Activated CD8-positive, alpha-beta T cell treated with anti-CD3 and anti-CD28 coated beads for 36 hours (primary cell): Measurements from ENCODE around the gene GPR162. TPM values are rescaled to one million over a fixed set of nuclear protein-coding genes. Genes with fewer than 3 reads are reported as not detected.

Source experiments
- ATAC-seq: fragments of 200-7000 bp; cut with Tn5 transposase; one replicate; pipeline ENCODE4 v1.10.0; 2021; ENCODE audit warnings: mild to moderate bottlenecking, moderate library complexity
- CTCF ChIA-PET: fragments of 350-600 bp; sonication (Branson Sonifier 250); formaldehyde crosslinking; loops from one replicate; lab custom pipeline; 2021; ENCODE audit warnings: antibody characterized with exemption; lab: Charles Lee
- POLR2A ChIA-PET: fragments of 350-600 bp; sonication (Branson Sonifier 250); formaldehyde crosslinking; loops from one replicate; lab custom pipeline; 2021; ENCODE audit warnings: antibody characterized with exemption; lab: Charles Lee
- DNase-seq: peaks from one replicate; pipeline ENCODE4 v3.0.0-alpha.2; 2020
- H3K27ac Mint-ChIP-seq: one replicate; pipeline ENCODE4 v1.8.0; 2021; ENCODE audit warnings: mild to moderate bottlenecking, mixed read lengths
- H3K27me3 Mint-ChIP-seq: one replicate; pipeline ENCODE4 v1.8.0; 2021; ENCODE audit warnings: mixed read lengths
- H3K36me3 Mint-ChIP-seq: one replicate; pipeline ENCODE4 v1.8.0; 2021; ENCODE audit warnings: low read depth, mixed read lengths
- H3K4me1 Mint-ChIP-seq: one replicate; pipeline ENCODE4 v1.8.0; 2021; ENCODE audit warnings: low read depth, mixed read lengths
- H3K4me3 Mint-ChIP-seq: one replicate; pipeline ENCODE4 v1.8.0; 2021; ENCODE audit warnings: mild to moderate bottlenecking, moderate library complexity, mixed read lengths
- H3K9me3 Mint-ChIP-seq: one replicate; pipeline ENCODE4 v1.8.0; 2021; ENCODE audit warnings: mixed read lengths
- intact Hi-C: fragments of 100-400 bp; cut with micrococcal nuclease; formaldehyde crosslinking; loops from one replicate; pipeline ENCODE4 v1.10.0; 2022
- total RNA-seq, 2 experiments: library from RNA; stranded (reverse); gene quantifications; one replicate each; pipeline ENCODE4 v1.2.3, GENCODE V29; 2021
- TF ChIP-seq, protein P1 (sequence below): fragments of 200-600 bp; IDR thresholded peaks from one replicate; pipeline ENCODE4 v1.8.0; 2022; ENCODE audit warnings: antibody characterized with exemption, mild to moderate bottlenecking

GPR162 gene
- total RNA-seq, 2 experiments from 2014 or later = 2.0 to 2.1 TPM

DNA sequence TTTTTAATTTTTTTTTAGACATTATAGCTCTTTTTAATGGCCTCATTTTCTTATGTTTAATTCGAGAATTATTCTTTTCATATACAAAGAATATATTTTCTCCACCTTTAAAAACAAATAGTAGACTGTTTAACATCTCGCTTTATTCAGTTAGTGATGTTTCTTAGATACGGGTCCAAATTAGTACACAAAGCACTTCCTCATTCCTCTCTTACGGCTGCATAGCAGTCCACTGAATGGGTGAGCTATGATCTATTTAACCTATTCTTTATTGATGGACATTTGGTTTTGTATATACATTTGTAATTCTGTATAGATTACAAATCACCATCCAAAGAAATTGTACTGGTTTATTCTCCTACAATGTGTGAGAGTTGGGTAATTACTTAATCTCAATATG lies 8.3 kb upstream of the GPR162 start:
- CTCF ChIA-PET = interaction anchor here (0.8 to 4.6 kb wide), 8 partner anchors 9 to 60 kb away, joined by 3 to 24 read pairs (median 5); partner anchors contain the start of gene MLF2
- no peak for DNase-seq
- H3K9me3 Mint-ChIP-seq = no peaks in the 10 kb centered on the region
- TF ChIP-seq, protein P1, sequence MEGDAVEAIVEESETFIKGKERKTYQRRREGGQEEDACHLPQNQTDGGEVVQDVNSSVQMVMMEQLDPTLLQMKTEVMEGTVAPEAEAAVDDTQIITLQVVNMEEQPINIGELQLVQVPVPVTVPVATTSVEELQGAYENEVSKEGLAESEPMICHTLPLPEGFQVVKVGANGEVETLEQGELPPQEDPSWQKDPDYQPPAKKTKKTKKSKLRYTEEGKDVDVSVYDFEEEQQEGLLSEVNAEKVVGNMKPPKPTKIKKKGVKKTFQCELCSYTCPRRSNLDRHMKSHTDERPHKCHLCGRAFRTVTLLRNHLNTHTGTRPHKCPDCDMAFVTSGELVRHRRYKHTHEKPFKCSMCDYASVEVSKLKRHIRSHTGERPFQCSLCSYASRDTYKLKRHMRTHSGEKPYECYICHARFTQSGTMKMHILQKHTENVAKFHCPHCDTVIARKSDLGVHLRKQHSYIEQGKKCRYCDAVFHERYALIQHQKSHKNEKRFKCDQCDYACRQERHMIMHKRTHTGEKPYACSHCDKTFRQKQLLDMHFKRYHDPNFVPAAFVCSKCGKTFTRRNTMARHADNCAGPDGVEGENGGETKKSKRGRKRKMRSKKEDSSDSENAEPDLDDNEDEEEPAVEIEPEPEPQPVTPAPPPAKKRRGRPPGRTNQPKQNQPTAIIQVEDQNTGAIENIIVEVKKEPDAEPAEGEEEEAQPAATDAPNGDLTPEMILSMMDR = no peak
- H3K27ac Mint-ChIP-seq = no peak overlapping the region
- H3K4me3 Mint-ChIP-seq = no peak overlapping the region
- peaks cover 7% of the 10 kb centered on the region for H3K4me1 Mint-ChIP-seq
- H3K36me3 Mint-ChIP-seq = no peaks in the 10 kb centered on the region
- H3K27me3 Mint-ChIP-seq = peaks cover 2% of the 10 kb centered on the region
- no peak for ATAC-seq
- intact Hi-C loops = no loop called here
- POLR2A ChIA-PET = interaction anchor here (0.7 kb wide), 1 partner anchor 27 kb away, joined by 3 read pairs; no protein-coding TSS in a partner anchor

GRCh38 chr12:6816598-6816997 lies 5.0 kb upstream of the GPR162 start:
- Mint-ChIP-seq H3K27ac (no peak overlapping the region), H3K4me3 (no peak overlapping the region), H3K4me1 (peaks cover 7% of the 10 kb centered on the region), H3K9me3 (no peaks in the 10 kb centered on the region), H3K27me3 (peaks cover 6% of the 10 kb centered on the region), H3K36me3 (no peaks in the 10 kb centered on the region)
- ChIA-PET CTCF (interaction anchor here (1.2 to 4.6 kb wide), 4 partner anchors 9 to 63 kb away, joined by 3 to 24 read pairs (median 4); partner anchors contain the start of gene MLF2), POLR2A (no interaction called here)
- no peak for DNase-seq
- TF ChIP-seq, protein P1 = no peak
- ATAC-seq = no peak
- intact Hi-C loops = no loop called here

GRCh38 chr12:6817098-6817497 lies 4.5 kb upstream of the GPR162 start:
- ChIA-PET POLR2A (no interaction called here), CTCF (interaction anchor here (1.2 to 4.6 kb wide), 4 partner anchors 8 to 64 kb away, joined by 3 to 24 read pairs (median 4); partner anchors contain the start of gene MLF2)
- Mint-ChIP-seq H3K27ac (no peak overlapping the region), H3K36me3 (no peaks in the 10 kb centered on the region), H3K9me3 (no peaks in the 10 kb centered on the region), H3K4me1 (peaks cover 10% of the 10 kb centered on the region), H3K27me3 (peaks cover 9% of the 10 kb centered on the region), H3K4me3 (no peak overlapping the region)
- TF ChIP-seq, protein P1 = no peak
- intact Hi-C loops = no loop called here
- DNase-seq (no peak), ATAC-seq (no peak)

DNA sequence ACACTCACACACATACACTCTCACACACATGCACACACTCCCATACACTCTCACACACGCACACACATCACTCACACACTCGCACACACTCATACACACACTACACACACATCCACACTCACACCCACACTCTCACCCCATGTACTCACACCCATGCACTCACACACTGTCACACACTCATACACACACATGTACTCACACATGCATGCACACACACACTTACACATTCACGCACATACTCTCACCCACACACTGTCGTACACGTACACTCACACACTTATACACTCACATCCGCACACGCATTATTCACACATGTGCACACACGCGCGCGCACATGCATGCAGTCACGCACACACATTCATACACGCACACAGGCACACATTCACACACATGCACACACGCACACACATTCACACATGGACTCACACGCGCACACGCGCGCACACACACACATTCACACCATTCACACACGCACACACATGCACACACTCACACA lies 3.9 kb upstream of the GPR162 start:
- Mint-ChIP-seq H3K36me3 (no peaks in the 10 kb centered on the region), H3K4me1 (peaks cover 10% of the 10 kb centered on the region), H3K27ac (no peak overlapping the region), H3K9me3 (no peaks in the 10 kb centered on the region), H3K27me3 (peaks cover 14% of the 10 kb centered on the region), H3K4me3 (no peak overlapping the region)
- DNase-seq (no peak), ATAC-seq (no peak)
- ChIA-PET POLR2A (no interaction called here), CTCF (interaction anchor here (1.4 kb wide), 1 partner anchor 9 kb away, joined by 4 read pairs; no protein-coding TSS in a partner anchor)
- intact Hi-C loops = no loop called here
- TF ChIP-seq, protein P1 = no peak

DNA sequence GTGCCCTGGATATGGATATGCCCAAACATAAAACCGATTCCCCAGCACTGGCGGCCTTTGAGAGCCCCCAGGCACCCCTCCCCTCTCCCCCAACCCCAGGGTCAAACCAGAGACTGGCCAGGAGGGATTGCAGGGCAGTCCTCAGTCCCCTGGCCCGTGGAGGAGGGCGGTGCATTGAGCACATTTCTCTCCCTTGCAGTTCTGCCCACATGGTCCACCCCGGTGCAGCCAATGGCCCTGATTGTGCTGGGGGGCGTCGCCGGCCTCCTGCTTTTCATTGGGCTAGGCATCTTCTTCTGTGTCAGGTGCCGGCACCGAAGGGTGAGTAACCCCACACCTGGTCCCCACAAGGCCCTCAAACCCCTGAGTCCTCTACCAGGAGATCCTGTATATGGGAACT lies 3.4 kb upstream of the GPR162 start:
- TF ChIP-seq, protein P1 = no peak
- no peak for ATAC-seq
- Mint-ChIP-seq H3K27me3 (peaks cover 19% of the 10 kb centered on the region), H3K36me3 (no peaks in the 10 kb centered on the region), H3K27ac (no peak overlapping the region), H3K4me3 (no peak overlapping the region), H3K9me3 (no peaks in the 10 kb centered on the region), H3K4me1 (peaks cover 10% of the 10 kb centered on the region)
- ChIA-PET POLR2A (no interaction called here), CTCF (no interaction called here)
- intact Hi-C loops = no loop called here
- DNase-seq = no peak
